OCI-LY1 (cell line): ENCODE measurements around the gene DTX3L.

Experiments used
- EZH2 ChIP-seq: fragments of 200-600 bp; sonication (generic), shearing (Covaris generic); IDR thresholded peaks from 2 replicates; pipeline ENCODE4 v1.8.0; 2017; ENCODE audit warnings: borderline replicate concordance, mixed run types, mild to moderate bottlenecking, antibody characterized with exemption, low read length, moderate library complexity, mixed read lengths
- TF ChIP-seq, protein P1 (sequence below): fragments of 200-600 bp; sonication (generic), shearing (Covaris generic); IDR thresholded peaks from 2 replicates; pipeline ENCODE4 v1.5.1; 2017; ENCODE audit warnings: mild to moderate bottlenecking, antibody characterized with exemption, low read length, moderate library complexity, mixed read lengths

DNA sequence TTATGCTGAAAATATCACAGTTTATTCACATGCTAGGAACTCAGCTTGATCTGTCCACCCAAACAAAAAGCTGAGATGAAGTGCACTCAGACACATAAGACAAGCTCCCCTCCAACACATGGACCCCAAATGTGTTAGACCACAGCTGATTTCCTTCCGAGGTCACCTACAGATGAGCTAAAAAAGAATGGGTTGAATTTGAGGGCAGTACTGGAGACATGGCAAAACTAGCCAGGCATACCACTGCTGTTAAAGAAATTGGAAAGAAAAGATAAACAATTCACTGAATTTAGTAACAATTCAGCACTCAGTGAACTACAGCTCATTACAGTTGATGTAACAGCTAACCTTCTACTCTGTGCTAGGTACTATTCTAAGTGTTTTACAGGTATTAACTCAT is 15.5 kb upstream of the DTX3L start:
- TF ChIP-seq, protein P1, sequence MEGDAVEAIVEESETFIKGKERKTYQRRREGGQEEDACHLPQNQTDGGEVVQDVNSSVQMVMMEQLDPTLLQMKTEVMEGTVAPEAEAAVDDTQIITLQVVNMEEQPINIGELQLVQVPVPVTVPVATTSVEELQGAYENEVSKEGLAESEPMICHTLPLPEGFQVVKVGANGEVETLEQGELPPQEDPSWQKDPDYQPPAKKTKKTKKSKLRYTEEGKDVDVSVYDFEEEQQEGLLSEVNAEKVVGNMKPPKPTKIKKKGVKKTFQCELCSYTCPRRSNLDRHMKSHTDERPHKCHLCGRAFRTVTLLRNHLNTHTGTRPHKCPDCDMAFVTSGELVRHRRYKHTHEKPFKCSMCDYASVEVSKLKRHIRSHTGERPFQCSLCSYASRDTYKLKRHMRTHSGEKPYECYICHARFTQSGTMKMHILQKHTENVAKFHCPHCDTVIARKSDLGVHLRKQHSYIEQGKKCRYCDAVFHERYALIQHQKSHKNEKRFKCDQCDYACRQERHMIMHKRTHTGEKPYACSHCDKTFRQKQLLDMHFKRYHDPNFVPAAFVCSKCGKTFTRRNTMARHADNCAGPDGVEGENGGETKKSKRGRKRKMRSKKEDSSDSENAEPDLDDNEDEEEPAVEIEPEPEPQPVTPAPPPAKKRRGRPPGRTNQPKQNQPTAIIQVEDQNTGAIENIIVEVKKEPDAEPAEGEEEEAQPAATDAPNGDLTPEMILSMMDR, result no peak
- no peak for TF ChIP-seq EZH2
